GM13977 (cell line): ENCODE results near the gene PSKH1.
A peak's percentile ranks its signal among the peaks of the same experiment; 100 is the strongest.
"Not testable (repeated sequence)": the region's sequence is repeated elsewhere in the genome, so short reads cannot be mapped to it uniquely, and the experiment has no call there.

Source experiments
- DNase-seq: peaks from one replicate; pipeline ENCODE4 v3.0.0; 2012; ENCODE audit warnings: low spot score
- in situ Hi-C: fragments of 300-500 bp; cut with MboI; formaldehyde crosslinking; loops from one replicate; pipeline ENCODE4 v1.12.0; 2022; ENCODE audit warnings: low sequenced_read_pairs, low pct_unique_long_range_greater_than_20kb, mixed read lengths, inconsistent platforms; ENCODE audit not compliant: unreplicated experiment
- TF ChIP-seq, protein P1 (sequence below): IDR thresholded peaks from 2 replicates; pipeline ENCODE4 v1.5.1; 2012; ENCODE audit warnings: mild to moderate bottlenecking, control low read depth; ENCODE audit not compliant: insufficient read depth; ENCODE audit errors: extremely low read depth, missing control alignments

The PSKH1 gene

DNA sequence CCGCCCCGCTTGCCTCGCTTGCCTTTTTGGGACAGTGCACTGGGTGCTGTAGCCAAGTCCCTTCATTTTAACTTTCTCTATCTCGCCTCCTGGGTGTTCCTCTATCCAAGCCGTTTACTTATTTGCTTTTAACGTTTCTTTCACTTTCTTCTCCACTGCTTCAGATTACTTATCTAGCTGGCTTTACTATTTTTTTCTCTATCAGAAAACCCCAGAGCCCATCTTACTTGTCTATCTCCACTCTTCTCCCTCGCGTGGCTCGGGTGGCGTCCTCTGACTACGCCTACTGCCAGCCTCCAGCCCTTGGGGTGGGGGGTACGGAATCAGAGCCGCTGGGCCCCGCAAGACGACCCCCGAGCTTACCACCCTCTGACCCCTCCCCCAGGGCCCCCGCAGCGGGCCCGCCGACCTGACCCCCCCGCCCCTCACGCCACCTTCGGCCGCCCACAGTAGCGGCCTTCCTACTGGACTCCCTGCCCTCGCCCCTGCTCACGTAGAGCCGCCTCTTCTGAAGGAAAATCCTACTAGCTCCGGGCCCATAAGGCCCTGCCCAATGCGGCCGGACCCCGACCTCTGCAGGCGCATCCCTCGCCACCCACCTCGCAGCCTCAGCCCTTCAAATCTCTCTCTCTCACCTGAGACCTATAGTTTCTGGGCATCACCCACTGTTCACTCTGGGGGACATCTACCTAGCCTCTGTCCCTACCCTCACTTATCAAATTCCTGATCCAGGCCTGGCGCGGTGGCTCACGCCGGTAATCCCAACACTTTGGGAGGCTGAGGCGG is 76.4 kb downstream of the PSKH1 start:
- in situ Hi-C loops: no loop called here
- TF ChIP-seq, protein P1, sequence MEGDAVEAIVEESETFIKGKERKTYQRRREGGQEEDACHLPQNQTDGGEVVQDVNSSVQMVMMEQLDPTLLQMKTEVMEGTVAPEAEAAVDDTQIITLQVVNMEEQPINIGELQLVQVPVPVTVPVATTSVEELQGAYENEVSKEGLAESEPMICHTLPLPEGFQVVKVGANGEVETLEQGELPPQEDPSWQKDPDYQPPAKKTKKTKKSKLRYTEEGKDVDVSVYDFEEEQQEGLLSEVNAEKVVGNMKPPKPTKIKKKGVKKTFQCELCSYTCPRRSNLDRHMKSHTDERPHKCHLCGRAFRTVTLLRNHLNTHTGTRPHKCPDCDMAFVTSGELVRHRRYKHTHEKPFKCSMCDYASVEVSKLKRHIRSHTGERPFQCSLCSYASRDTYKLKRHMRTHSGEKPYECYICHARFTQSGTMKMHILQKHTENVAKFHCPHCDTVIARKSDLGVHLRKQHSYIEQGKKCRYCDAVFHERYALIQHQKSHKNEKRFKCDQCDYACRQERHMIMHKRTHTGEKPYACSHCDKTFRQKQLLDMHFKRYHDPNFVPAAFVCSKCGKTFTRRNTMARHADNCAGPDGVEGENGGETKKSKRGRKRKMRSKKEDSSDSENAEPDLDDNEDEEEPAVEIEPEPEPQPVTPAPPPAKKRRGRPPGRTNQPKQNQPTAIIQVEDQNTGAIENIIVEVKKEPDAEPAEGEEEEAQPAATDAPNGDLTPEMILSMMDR: no peak
- DNase-seq: peak; percentile 69

DNA sequence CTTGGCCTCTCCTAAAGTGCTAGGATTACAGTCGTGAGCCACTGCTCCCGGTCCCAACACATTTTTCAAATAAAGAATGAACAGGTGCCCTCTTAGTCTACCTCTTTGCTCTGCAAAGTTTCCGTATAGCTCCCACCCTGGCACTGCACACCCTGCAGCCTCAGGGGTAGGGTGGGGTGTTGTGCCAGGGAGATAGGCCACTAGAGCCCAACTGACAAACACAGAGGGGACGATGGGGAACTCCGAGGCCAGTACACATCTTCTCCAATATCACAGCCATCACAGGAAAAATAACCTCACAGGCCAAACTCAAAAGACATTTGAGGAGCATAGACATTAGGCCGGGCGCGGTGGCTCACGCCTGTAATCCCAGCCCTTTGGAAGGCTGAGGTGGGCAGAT is 78.1 kb downstream of the PSKH1 start:
- in situ Hi-C loops: no loop called here
- no peak for DNase-seq
- TF ChIP-seq, protein P1: no peak

DNA sequence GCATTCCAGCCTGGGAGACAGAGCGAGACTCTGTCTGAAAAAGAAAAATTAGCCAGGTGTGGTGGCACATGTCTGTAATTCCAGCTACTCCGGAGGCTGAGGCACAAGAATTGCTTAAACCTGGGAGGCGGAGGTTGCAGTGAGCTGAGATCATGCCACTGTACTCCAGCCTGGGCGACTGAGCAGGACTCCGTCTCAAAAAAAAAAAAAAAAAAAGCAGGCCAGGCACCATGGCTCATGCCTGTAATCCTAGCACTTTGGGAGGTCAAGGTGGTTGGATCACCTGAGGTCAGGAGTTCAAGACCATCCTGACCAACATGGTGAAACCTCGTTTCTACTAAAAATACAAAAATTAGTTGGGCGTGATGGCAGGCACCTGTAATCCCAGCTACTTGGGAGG is 79.2 kb downstream of the PSKH1 start:
- in situ Hi-C loops, DNase-seq: not testable (repeated sequence)

DNA sequence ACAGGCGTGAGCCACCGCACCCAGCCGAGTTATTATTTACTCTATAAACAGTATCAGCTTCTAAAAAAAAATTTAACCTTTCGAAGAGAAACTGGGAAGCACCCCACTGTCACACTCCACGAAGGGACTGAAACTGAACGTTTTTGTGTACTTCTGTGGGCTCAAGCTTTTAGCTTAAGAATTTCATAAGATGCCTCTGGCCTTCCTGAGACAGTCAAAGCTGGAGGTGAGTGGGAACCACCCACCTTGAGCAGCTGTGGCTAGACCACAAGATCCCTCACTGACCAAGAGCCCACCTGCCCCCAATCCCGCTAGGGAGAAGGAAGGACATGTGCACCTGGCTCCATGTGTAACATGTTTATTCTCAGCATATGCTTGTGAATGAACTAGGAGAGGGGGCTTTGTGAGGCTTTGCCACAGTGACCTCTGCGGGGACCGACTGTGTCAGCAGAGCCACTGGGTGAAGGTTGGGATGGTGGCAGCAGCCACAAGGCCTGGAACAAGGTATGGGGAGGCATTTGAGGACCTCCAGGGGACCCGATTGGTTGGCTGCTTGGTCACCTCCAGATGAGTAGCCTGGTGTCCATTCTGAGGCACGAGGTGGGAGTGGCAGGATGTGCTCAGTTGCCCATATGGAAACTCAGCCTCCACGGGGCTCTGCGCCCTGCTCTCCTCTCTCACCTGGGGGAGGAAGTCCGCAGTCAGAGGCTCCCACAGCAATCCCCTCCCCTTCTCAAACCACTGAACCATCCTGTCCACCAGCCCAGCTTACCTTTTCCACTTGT is 82.5 kb downstream of the PSKH1 start:
- no peak for DNase-seq
- TF ChIP-seq, protein P1: no peak
- in situ Hi-C loops: no loop called here

DNA sequence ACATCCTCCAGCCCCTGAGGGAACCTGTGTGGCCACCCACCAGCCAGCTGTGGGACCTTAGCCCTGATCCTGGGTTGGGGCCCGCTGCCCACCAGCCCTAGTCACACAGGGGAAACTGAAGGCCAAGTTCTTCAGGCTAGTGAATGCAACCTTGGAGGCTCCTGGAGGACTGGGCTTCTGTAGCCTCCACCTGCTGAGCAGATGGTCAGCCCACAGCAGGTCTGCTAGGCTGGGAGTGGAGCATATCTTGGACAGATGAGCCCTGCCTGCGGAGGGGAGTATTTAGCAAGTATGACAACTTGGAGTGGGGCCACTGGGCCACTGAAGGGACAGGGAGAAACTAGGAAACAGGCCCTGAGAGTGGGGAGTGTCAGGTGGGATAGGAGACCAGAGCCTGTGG is 83.2 kb downstream of the PSKH1 start:
- in situ Hi-C loops: no loop called here

DNA sequence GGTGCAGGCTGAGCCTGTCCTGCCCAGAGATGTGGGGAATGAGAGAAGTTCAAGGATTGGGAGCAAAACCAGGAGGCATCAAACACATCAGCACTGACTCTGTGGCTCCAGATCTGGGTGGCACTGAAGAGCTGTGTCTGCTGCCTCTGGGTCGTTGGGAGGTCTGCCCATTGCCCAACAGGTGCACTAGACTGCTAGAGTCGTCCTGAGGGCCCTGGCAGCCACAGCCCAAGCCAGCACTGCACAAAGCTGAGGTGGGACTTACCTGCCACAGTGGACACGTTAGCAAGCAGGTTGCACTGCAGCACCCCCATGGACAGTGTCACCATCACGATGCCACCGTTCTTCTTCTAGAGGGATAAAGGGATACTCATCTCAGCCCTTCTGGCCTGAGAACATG is 84.0 kb downstream of the PSKH1 start:
- in situ Hi-C loops: no loop called here
- TF ChIP-seq, protein P1: no peak
- no peak for DNase-seq

More for the DNA sequence above, 83.2 kb downstream of the PSKH1 start:
- no peak for DNase-seq
- TF ChIP-seq, protein P1: no peak
